ENCODE data around the gene RNF39. TPM values are rescaled to one million over a fixed set of nuclear protein-coding genes. Genes with fewer than 3 reads are reported as not detected.

Gene RNF39
- total RNA-seq, 1 experiment from 2014 or later = 7.3 TPM

DNA sequence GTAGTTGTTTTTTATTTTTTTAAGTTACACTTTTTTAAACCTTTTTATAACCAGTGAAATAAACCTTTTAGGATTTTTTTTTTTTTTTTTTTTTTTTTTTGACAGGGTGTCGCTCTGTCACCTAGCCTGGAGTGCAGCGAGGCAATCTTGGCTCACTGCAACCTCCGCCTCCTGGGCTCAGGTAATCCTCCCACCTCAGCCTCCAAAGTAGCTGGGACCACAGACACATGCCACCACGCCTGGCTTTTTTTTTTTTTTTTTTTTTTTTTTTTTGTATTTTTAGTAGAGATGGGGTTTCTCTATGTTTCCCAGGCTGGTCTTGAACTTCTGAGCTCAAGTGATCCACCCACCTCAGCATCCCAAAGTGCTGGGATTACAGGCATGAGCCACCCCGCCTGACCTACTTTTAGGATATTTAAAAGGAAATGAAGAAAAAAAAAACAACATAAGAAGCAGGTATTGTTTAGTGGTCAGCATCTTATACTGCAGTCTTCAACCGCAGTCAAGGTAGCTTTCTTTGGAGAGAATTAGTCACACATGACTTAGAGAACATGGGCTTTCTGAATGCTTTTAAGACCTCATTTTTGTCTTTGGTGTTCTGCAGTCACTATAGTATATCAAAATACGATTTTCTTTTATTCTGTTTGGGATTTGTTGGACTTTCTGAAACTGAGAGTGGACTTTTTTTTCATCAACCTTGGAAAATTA, 12.9 kb downstream of the RNF39 start:
- no peak for DNase-seq
- Histone ChIP-seq H3K4me3 (peak overlapping the region; percentile 95; the same call in 1 of the 2 replicates), H3K4me1 (replicated peaks; ENCODE audit: insufficient read depth) (peaks cover 26% of the 10 kb centered on the region), H4K20me1 (ENCODE audit: insufficient read depth) (no peaks in the 10 kb centered on the region), H3F3A (ENCODE audit: insufficient read depth, low read depth) (peaks cover 8% of the 10 kb centered on the region), H3K4me2 (peak overlapping the region; percentile 79), H3K9me2 (ENCODE audit: insufficient read depth) (no peaks in the 10 kb centered on the region), H3K36me3 (ENCODE audit: low read depth) (no peaks in the 10 kb centered on the region), H3K27ac (no peak overlapping the region), H3K9me3 (ENCODE audit: insufficient read depth, low read depth) (no peaks in the 10 kb centered on the region), H2AFZ (no peak overlapping the region), H3K27me3 (ENCODE audit: insufficient read depth, low read depth) (no peaks in the 10 kb centered on the region), H3K79me2 (ENCODE audit: low read depth) (peaks cover 38% of the 10 kb centered on the region)
- ChIA-PET CTCF (interaction anchor here (0.7 kb wide), 2 partner anchors 33 to 409 kb away, joined by 3 read pairs; no protein-coding TSS in a partner anchor), POLR2A (ENCODE audit: unreplicated experiment) (interaction anchor here (0.7 kb wide), 1 partner anchor 141 kb away, joined by 10 read pairs; no protein-coding TSS in a partner anchor)
- BruUV-seq (replicated peaks) = no TSS peak
- intact Hi-C loops (cut with micrococcal nuclease; ENCODE audit: unreplicated experiment) = loop anchor here (5.0 kb wide), 1 partner anchor 265 kb away; the partner anchor contains the start of gene TRIM39
- TF ChIP-seq, protein P1, sequence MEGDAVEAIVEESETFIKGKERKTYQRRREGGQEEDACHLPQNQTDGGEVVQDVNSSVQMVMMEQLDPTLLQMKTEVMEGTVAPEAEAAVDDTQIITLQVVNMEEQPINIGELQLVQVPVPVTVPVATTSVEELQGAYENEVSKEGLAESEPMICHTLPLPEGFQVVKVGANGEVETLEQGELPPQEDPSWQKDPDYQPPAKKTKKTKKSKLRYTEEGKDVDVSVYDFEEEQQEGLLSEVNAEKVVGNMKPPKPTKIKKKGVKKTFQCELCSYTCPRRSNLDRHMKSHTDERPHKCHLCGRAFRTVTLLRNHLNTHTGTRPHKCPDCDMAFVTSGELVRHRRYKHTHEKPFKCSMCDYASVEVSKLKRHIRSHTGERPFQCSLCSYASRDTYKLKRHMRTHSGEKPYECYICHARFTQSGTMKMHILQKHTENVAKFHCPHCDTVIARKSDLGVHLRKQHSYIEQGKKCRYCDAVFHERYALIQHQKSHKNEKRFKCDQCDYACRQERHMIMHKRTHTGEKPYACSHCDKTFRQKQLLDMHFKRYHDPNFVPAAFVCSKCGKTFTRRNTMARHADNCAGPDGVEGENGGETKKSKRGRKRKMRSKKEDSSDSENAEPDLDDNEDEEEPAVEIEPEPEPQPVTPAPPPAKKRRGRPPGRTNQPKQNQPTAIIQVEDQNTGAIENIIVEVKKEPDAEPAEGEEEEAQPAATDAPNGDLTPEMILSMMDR (conservative IDR thresholded peaks at IDR 0.05) = no peak
- TF ChIP-seq EZH2 (IDR thresholded peaks at IDR 0.05; ENCODE audit: low read depth) = no peak

DNA sequence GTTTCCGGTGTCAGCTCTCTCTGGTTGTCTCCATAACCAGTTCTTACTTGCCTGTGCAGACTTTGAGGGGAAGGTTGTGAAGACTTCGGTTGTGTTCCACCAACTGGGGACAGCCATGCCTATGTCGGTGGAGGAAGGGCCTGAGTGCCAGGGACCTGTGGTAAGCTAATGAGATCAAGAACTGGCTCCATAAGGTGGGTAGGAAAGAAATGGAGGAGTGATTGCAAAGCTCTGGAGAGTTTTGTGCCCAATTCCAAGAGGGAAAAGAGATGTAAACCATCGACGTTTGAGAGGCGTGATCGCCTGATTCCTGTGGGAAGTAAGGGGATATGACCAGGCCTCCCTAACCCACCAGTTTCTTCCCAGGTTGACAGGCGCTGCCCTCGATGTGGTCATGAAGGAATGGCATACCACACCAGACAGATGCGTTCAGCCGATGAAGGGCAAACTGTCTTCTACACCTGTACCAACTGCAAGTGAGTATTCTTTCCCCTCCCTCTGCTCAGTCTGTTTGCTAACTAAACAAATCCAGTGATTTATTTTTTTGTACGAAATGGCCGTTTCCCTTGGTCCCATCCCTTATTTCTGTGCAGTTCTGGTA, 13.6 kb downstream of the RNF39 start:
- peak overlapping the region; percentile 79 for H3K4me2 ChIP-seq
- H3K4me3 ChIP-seq = peak overlapping the region; percentile 95
- H3K4me1 ChIP-seq (replicated peaks; ENCODE audit: insufficient read depth) = peaks cover 25% of the 10 kb centered on the region
- peak overlapping the region; percentile 99 for H2AFZ ChIP-seq
- H3K27ac ChIP-seq = no peak overlapping the region
- H3K27me3 ChIP-seq (ENCODE audit: insufficient read depth, low read depth) = no peaks in the 10 kb centered on the region
- no peaks in the 10 kb centered on the region for H3K9me2 ChIP-seq (ENCODE audit: insufficient read depth)
- BruUV-seq (replicated peaks) = no TSS peak
- intact Hi-C loops (cut with micrococcal nuclease; ENCODE audit: unreplicated experiment) = loop anchor here (1.0 to 5.0 kb wide), 2 partner anchors 41 to 265 kb away; partner anchors contain the start of gene TRIM39
- no peaks in the 10 kb centered on the region for H3K36me3 ChIP-seq (ENCODE audit: low read depth)
- no peak for TF ChIP-seq EZH2 (IDR thresholded peaks at IDR 0.05; ENCODE audit: low read depth)
- TF ChIP-seq, protein P1 (conservative IDR thresholded peaks at IDR 0.05) = no peak
- H3F3A ChIP-seq (ENCODE audit: insufficient read depth, low read depth) = peaks cover 8% of the 10 kb centered on the region
- ChIA-PET POLR2A (ENCODE audit: unreplicated experiment) (no interaction called here), CTCF (interaction anchor here (0.7 to 0.8 kb wide), 2 partner anchors 408 to 414 kb away, joined by 3 read pairs; no protein-coding TSS in a partner anchor)
- H4K20me1 ChIP-seq (ENCODE audit: insufficient read depth) = no peaks in the 10 kb centered on the region
- no peaks in the 10 kb centered on the region for H3K9me3 ChIP-seq (ENCODE audit: insufficient read depth, low read depth)
- no peak for DNase-seq
- H3K79me2 ChIP-seq (ENCODE audit: low read depth) = peaks cover 34% of the 10 kb centered on the region

- no peaks in the 10 kb centered on the region for H3K9me2 ChIP-seq (ENCODE audit: insufficient read depth)
- H3K9me3 ChIP-seq (ENCODE audit: insufficient read depth, low read depth) = no peaks in the 10 kb centered on the region
- H3K36me3 ChIP-seq (ENCODE audit: low read depth) = no peaks in the 10 kb centered on the region
- peak within 1 kb of the TSS; percentile 35; the same call in 1 of the 2 replicates for H3K27ac ChIP-seq
- H2AFZ ChIP-seq = peak within 1 kb of the TSS; percentile 99
- ChIA-PET CTCF (interaction anchor here (0.8 to 1.1 kb wide), 3 partner anchors 40 to 413 kb away, joined by 3 to 4 read pairs (median 3); no protein-coding TSS in a partner anchor), POLR2A (ENCODE audit: unreplicated experiment) (interaction anchor here (0.5 to 0.7 kb wide), 3 partner anchors 41 to 407 kb away, joined by 3 to 6 read pairs (median 5); no protein-coding TSS in a partner anchor)
- TF ChIP-seq, protein P1 (conservative IDR thresholded peaks at IDR 0.05) = no peak
- TF ChIP-seq EZH2 (IDR thresholded peaks at IDR 0.05; ENCODE audit: low read depth) = no peak
- H3K4me2 ChIP-seq = peak within 1 kb of the TSS; percentile 79
- peaks cover 24% of the 10 kb centered on the region for H3K4me1 ChIP-seq (replicated peaks; ENCODE audit: insufficient read depth)
- H3F3A ChIP-seq (ENCODE audit: insufficient read depth, low read depth) = peaks cover 4% of the 10 kb centered on the region
- H3K27me3 ChIP-seq (ENCODE audit: insufficient read depth, low read depth) = no peaks in the 10 kb centered on the region
- no peaks in the 10 kb centered on the region for H4K20me1 ChIP-seq (ENCODE audit: insufficient read depth)
- BruUV-seq (replicated peaks) = TSS peak; percentile 74
- H3K79me2 ChIP-seq (ENCODE audit: low read depth) = peaks cover 34% of the 10 kb centered on the region
- intact Hi-C loops (cut with micrococcal nuclease; ENCODE audit: unreplicated experiment) = loop anchor here (1.0 to 5.0 kb wide), 2 partner anchors 42 to 266 kb away; partner anchors contain the start of gene TRIM39
- DNase-seq = peak; percentile 88 to 90
- H3K4me3 ChIP-seq = peak within 1 kb of the TSS; percentile 95
These were observed 14.3 kb downstream of the RNF39 start, which contains the start of gene POLR1H for GRCh38 chr6:30061092-30061857. Gene POLR1H (plus strand): TSS chr6:30061265. CDS start chr6:30061525, 260 bp downstream.
